Uterus (tissue), 2 donors: ENCODE data around the gene IRF2.

Experiments used
- POLR2A ChIP-seq, 2 donors: fragments of 450-650 bp; IDR thresholded peaks; one replicate each; pipeline ENCODE4 v1.6.1; 2016; ENCODE audit warnings: antibody characterized with exemption in 2 of 2, mild to moderate bottlenecking in 1 of 2, moderate library complexity in 1 of 2
- TF ChIP-seq, protein P1 (sequence below), 4 experiments: fragments of 200-600 bp in 2 of 4; fragments of 450-650 bp in 2 of 4; sonication (generic) in 2 of 4; IDR thresholded peaks; one replicate each; pipeline ENCODE4 v1.5.1; 2016 to 2019; ENCODE audit warnings: antibody characterized with exemption in 4 of 4, mild to moderate bottlenecking in 2 of 4, moderate library complexity in 1 of 4

GRCh38 chr4:184471881-184472613 is 2.3 kb downstream of the IRF2 start:
- TF ChIP-seq, protein P1, sequence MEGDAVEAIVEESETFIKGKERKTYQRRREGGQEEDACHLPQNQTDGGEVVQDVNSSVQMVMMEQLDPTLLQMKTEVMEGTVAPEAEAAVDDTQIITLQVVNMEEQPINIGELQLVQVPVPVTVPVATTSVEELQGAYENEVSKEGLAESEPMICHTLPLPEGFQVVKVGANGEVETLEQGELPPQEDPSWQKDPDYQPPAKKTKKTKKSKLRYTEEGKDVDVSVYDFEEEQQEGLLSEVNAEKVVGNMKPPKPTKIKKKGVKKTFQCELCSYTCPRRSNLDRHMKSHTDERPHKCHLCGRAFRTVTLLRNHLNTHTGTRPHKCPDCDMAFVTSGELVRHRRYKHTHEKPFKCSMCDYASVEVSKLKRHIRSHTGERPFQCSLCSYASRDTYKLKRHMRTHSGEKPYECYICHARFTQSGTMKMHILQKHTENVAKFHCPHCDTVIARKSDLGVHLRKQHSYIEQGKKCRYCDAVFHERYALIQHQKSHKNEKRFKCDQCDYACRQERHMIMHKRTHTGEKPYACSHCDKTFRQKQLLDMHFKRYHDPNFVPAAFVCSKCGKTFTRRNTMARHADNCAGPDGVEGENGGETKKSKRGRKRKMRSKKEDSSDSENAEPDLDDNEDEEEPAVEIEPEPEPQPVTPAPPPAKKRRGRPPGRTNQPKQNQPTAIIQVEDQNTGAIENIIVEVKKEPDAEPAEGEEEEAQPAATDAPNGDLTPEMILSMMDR (IDR thresholded peaks at IDR 0.05): no peak
- TF ChIP-seq POLR2A (IDR thresholded peaks at IDR 0.05): no peak
